ENCODE results near the gene SEC62. TPM values are rescaled to one million over a fixed set of nuclear protein-coding genes. Genes with fewer than 3 reads are reported as not detected.

Gene SEC62
- total and polyA plus RNA-seq, 8 donors = 146 to 155 (median 149) TPM

DNA sequence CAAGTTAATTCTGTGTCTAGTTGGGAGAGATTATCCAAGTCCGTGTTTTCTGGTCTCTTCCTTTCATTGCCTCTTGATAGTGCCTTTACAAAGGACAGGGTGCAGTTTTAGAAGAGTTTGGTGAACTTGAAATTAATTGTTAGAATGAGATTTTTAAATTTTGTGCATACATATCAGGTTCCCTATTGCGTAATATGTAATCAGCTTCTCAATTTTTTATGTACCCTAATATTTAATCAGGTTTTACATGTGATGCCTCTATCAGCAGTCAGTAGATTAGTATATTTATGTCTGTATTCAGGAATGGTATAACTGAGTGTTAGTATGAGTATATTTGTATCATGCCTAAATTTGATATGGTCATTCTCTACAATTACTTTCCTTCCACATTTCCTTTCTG lies 4.9 kb downstream of the SEC62 start:
- H3K9me3 ChIP-seq = no peaks in the 10 kb centered on the region
- no peak overlapping the region for H3K27ac ChIP-seq
- TF ChIP-seq, protein P1, sequence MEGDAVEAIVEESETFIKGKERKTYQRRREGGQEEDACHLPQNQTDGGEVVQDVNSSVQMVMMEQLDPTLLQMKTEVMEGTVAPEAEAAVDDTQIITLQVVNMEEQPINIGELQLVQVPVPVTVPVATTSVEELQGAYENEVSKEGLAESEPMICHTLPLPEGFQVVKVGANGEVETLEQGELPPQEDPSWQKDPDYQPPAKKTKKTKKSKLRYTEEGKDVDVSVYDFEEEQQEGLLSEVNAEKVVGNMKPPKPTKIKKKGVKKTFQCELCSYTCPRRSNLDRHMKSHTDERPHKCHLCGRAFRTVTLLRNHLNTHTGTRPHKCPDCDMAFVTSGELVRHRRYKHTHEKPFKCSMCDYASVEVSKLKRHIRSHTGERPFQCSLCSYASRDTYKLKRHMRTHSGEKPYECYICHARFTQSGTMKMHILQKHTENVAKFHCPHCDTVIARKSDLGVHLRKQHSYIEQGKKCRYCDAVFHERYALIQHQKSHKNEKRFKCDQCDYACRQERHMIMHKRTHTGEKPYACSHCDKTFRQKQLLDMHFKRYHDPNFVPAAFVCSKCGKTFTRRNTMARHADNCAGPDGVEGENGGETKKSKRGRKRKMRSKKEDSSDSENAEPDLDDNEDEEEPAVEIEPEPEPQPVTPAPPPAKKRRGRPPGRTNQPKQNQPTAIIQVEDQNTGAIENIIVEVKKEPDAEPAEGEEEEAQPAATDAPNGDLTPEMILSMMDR (IDR thresholded peaks at IDR 0.05) = no peak
- no peak for ATAC-seq
- H3K27me3 ChIP-seq = no peaks in the 10 kb centered on the region
- H3K4me1 ChIP-seq = peaks cover 11 to 61% of the 10 kb centered on the region in 2 donors
- no peak overlapping the region for H3K4me3 ChIP-seq
- no peak for DNase-seq
- peaks cover 0 to 16% of the 10 kb centered on the region in 2 donors for H3K36me3 ChIP-seq
- intact Hi-C loops (cut with DNase I) = no loop called here

DNA sequence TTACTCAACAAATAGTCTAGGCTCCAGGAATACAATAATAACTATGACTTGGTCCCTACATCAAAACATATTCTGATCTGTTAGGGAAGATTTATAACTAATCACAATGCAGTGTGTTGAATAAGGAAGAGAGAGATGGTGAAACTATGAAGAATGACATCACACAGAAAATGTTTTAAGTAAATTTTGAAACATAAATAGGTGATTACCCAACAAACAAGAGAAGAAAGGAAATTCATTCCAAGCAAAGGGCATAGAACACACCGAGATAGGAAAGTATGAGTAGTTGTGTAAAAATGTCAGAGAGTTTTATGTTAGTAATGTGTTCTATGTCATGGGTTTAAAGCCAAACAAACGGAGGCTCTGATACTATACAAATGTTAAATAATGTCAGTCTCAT lies 13.4 kb downstream of the SEC62 start:
- DNase-seq (no peak), ATAC-seq (no peak)
- no peaks in the 10 kb centered on the region for H3K27me3 ChIP-seq
- TF ChIP-seq, protein P1 (IDR thresholded peaks at IDR 0.05) = no peak
- peaks cover 0 to 23% of the 10 kb centered on the region in 2 donors for H3K4me1 ChIP-seq
- H3K36me3 ChIP-seq = peaks cover 0 to 87% of the 10 kb centered on the region in 2 donors
- H3K4me3 ChIP-seq = no peak overlapping the region
- intact Hi-C loops (cut with DNase I) = no loop called here
- H3K27ac ChIP-seq = peak overlapping the region in 1 of 2 donors; percentile 62
- no peaks in the 10 kb centered on the region for H3K9me3 ChIP-seq

DNA sequence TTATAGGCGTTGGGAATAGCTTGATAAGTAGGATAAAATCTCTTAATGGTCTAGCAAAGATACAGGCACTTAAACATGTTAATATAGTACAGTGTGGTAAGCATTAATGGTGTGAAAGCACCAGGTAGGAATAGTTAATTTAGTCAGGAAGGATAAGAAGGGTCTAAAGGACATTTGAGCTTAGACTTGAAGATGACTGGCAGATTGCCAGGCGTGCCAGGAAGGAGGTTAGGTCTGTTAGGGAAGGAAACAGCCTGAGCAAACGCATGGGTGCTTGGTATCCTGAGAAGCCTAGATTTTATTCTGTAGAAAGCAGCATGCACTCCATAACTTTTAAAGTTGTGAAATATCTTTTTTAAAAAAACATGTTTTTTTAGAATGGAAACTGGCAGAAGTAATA lies 17.7 kb downstream of the SEC62 start:
- no peak for ATAC-seq
- no peaks in the 10 kb centered on the region for H3K27me3 ChIP-seq
- DNase-seq = no peak
- peaks cover 0 to 81% of the 10 kb centered on the region in 2 donors for H3K36me3 ChIP-seq
- no peak overlapping the region for H3K4me3 ChIP-seq
- peak overlapping the region in 1 of 2 donors; percentile 34 for H3K27ac ChIP-seq
- TF ChIP-seq, protein P1 (IDR thresholded peaks at IDR 0.05) = no peak
- no peaks in the 10 kb centered on the region for H3K9me3 ChIP-seq
- intact Hi-C loops (cut with DNase I) = no loop called here
- H3K4me1 ChIP-seq = peaks cover 0 to 13% of the 10 kb centered on the region in 2 donors

DNA sequence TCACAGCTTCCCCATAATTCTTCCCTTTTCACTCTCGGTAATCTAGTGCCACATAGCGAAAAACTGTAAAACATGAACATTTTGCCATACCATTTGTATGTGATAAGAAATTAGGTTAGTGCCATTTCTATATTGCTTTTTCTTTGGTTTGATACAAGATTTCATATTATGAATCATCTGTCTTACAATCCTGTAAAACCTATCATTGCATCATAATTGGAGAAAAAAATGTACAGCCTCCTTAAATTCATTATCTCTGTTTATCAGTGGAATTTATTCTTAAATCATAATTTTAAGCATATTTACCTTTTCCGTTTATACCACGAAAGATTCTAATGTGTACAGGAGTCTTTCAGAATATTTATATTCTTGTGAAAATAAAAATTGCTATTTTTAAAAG lies 23.8 kb downstream of the SEC62 start:
- peaks cover 5 to 81% of the 10 kb centered on the region in 2 donors for H3K36me3 ChIP-seq

DNA sequence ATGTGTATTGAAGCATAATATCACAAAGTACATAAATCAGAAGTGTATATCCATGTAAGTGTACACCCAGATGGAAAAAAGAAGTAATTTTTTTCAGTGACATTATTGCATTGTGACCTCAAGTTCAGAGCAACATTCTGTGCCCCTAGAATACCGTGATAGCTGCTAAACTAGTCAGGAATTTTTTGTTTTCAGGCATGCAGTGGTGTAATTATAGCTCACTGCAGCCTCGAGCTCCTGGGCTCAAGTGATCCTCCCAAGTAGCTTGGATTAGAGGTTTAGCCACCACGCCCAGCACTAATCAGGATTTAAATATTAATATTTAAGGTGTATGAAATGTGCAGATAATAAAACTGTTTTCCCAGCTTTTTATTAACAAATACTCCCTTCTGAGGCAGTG lies 25.5 kb downstream of the SEC62 start:
- Histone ChIP-seq H3K27ac (peak overlapping the region in 1 of 2 donors; percentile 7), H3K36me3 (peaks cover 5 to 83% of the 10 kb centered on the region in 2 donors), H3K9me3 (no peaks in the 10 kb centered on the region), H3K27me3 (no peaks in the 10 kb centered on the region), H3K4me1 (peaks cover 0 to 12% of the 10 kb centered on the region in 2 donors), H3K4me3 (no peak overlapping the region)
- intact Hi-C loops (cut with DNase I) = no loop called here
- DNase-seq = no peak
- ATAC-seq = no peak
- TF ChIP-seq, protein P1 (IDR thresholded peaks at IDR 0.05) = no peak

More for the DNA sequence above, 23.8 kb downstream of the SEC62 start:
- intact Hi-C loops (cut with DNase I) = no loop called here
- TF ChIP-seq, protein P1 (IDR thresholded peaks at IDR 0.05) = no peak
- ATAC-seq (no peak), DNase-seq (no peak)
- H3K27me3 ChIP-seq = no peaks in the 10 kb centered on the region
- H3K9me3 ChIP-seq = no peaks in the 10 kb centered on the region
- no peak overlapping the region for H3K27ac ChIP-seq
- no peak overlapping the region for H3K4me3 ChIP-seq
- H3K4me1 ChIP-seq = peaks cover 0 to 12% of the 10 kb centered on the region in 2 donors

All from left lung (tissue), 10 donors.